ENCODE measurements around the gene GALNT15.

GRCh38 chr3:16177382-16177781, 2.9 kb downstream of the GALNT15 start:
- no peak for TF ChIP-seq CTCF (optimal IDR thresholded peaks at IDR 0.05 in 1 of 3, IDR thresholded peaks at IDR 0.05 in 1 of 3, conservative IDR thresholded peaks at IDR 0.05 in 1 of 3; ENCODE audit: extremely low read depth in 1 of 3, insufficient read depth in 2 of 3, low read length in 3 of 3)
- no peak for TF ChIP-seq EZH2 (IDR thresholded peaks at IDR 0.05; ENCODE audit: low read length)

Data from keratinocyte (primary cell).